Measurements from ENCODE around the gene TSPAN3.

- peak; percentile 85 for TF ChIP-seq CTCF (IDR thresholded peaks at IDR 0.05; ENCODE audit: insufficient read depth, low read depth, low read length)
- no peak for TF ChIP-seq EZH2 (IDR thresholded peaks at IDR 0.05; ENCODE audit: insufficient read depth, low read length)
Measured at GRCh38 chr15:77024273-77025082, 46.4 kb downstream of the TSPAN3 start.

All from astrocyte (in vitro differentiated cells and primary cell).